GM12872 (cell line): ENCODE results near the gene AQP6.

ENCODE experiments used
- TF ChIP-seq, protein P1 (sequence below): IDR thresholded peaks from 3 replicates; pipeline ENCODE4 v1.5.1; 2011; ENCODE audit warnings: low read depth, mild to moderate bottlenecking, low read length, moderate library complexity; ENCODE audit not compliant: insufficient read depth

AQP6 gene

DNA sequence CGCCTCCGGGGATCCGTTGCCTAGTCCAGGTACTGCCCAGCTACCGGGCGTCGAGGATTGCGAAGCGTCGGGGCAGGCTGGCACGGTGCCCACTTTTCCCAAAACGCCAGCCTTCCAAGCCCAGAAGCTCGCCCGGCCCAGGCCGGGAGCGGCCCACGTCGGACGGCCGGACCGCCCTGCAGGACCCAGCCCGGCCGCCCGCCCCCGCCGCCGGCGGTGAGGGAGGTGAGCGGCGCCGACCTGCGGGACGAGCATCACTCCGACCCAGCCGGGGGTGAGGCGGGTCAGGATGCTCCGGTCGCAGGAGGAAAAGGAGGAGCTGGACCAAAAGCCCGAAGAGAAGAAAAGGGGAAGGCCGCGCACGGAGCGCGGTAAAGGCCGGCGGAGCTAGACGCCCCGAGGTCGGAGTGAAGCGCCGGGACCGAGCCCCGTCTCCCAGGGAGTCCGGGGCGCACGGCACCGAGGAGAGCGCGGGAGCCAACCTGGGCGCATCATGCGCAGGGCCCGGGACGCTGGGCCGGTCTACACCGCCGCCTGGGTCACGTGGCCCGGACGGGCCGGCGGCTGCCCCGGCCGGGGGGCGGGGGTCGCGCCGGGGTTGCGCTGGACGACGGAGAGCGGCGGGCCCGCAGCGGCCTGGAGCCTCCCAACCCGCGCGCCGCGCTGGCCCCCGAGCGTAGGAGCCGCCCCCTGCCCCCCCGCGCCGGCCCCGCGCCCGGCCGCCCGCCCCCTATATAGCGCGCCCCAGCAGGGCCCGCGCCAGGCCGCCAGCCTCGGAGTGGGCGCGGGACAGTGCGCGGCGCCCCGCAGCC, 11.4 kb upstream of the AQP6 start, which contains the start of gene AQP5:
Gene AQP5, plus strand, starts transcription at position 762 of the 812 bp plus-strand sequence. CDS start 146 bp downstream, outside the sequence.
- TF ChIP-seq, protein P1, sequence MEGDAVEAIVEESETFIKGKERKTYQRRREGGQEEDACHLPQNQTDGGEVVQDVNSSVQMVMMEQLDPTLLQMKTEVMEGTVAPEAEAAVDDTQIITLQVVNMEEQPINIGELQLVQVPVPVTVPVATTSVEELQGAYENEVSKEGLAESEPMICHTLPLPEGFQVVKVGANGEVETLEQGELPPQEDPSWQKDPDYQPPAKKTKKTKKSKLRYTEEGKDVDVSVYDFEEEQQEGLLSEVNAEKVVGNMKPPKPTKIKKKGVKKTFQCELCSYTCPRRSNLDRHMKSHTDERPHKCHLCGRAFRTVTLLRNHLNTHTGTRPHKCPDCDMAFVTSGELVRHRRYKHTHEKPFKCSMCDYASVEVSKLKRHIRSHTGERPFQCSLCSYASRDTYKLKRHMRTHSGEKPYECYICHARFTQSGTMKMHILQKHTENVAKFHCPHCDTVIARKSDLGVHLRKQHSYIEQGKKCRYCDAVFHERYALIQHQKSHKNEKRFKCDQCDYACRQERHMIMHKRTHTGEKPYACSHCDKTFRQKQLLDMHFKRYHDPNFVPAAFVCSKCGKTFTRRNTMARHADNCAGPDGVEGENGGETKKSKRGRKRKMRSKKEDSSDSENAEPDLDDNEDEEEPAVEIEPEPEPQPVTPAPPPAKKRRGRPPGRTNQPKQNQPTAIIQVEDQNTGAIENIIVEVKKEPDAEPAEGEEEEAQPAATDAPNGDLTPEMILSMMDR: no peak

DNA sequence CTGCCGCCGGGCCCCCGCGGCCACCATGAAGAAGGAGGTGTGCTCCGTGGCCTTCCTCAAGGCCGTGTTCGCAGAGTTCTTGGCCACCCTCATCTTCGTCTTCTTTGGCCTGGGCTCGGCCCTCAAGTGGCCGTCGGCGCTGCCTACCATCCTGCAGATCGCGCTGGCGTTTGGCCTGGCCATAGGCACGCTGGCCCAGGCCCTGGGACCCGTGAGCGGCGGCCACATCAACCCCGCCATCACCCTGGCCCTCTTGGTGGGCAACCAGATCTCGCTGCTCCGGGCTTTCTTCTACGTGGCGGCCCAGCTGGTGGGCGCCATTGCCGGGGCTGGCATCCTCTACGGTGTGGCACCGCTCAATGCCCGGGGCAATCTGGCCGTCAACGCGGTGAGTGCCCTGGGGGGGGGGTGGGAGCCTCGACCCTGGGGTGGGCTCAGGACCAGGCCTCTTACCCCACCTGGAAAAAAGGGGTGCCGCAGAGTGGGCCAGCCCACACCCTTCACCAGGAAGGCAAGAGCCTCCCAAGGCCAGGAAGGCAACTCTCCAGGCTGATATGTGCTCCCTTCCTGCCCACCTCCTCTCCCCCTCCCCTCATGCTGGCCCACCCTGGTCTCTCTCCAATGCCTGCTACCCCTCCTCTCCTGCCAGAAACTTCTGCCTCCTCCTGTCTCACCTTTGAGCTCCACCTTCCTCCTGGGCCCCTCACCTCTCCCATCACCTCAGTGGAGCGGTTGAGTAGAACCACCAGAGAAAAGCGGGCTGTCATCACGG, 10.6 kb upstream of the AQP6 start:
- TF ChIP-seq, protein P1: no peak

DNA sequence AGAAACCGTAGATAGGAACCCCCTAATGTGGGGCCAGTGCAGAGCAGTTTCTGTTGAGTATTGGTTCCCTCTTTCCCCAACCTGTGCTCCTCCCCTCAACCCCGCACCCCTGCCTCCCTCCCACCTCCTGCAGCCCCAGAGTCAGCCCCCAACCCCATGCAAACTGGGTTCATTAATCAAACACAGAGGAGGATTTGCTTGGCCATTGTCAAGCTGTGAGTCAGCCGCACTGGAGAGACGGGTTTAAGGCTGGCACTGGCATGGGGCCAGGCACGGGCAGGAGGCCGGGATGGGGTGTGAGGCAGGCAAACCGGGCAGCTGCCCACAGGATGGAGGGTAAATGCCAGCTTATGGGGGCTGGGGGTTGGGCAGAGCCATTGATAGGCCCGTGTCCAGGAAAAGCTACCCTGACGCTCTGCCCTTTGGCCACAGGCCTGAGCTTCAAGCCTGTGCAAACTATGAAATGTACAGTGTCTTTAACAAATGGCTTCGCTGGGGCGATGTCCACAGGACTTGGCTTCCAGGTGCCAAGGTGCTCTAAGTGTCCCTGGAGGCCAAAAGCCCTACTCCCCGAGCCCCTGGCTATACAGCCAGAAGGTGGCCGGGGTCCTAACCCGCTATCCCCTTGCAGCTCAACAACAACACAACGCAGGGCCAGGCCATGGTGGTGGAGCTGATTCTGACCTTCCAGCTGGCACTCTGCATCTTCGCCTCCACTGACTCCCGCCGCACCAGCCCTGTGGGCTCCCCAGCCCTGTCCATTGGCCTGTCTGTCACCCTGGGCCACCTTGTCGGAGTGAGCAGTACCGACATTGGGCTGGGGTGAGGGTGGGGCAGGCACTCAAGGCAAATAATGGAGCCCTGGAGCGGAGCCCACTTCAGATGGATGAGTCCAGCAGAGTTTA, 9.6 kb upstream of the AQP6 start:
- TF ChIP-seq, protein P1: no peak

DNA sequence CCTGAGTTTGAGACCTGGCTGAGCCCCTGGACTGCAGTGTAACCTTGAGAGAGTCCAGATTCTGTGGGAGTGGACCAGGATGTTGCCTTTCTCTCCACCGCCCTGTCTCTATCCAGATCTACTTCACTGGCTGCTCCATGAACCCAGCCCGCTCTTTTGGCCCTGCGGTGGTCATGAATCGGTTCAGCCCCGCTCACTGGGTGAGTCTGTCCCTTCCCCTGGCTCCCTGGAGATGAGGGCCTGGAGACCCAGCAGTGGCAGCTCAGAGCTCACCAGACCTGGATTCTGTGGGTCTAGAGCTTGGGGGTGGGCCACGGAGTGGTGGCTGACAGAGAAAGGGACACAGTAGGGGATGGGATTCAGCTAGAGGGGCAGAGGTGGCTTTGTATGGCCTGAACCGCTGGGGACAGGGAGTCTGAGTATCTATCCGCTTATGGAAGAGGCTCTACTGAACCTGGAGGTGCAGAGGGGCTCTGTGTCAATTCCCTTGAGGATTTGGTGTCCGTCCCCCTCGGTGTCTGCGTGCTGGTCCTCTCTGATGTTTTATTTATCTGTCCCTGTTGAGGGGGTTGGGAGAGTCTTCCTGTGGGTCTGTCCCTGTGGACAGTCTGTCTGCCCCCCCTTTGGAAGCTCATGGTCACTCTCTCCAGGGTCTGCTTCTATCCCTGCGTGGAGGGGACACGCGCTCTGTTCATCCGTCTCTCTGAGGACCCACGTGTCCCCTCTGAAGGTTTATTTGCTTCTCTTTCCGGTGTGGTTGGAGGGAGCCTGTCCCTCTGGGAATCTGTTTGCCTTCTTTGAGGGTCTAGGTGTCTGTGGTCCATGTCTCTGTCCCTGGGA, 8.6 kb upstream of the AQP6 start:
- TF ChIP-seq, protein P1: no peak

DNA sequence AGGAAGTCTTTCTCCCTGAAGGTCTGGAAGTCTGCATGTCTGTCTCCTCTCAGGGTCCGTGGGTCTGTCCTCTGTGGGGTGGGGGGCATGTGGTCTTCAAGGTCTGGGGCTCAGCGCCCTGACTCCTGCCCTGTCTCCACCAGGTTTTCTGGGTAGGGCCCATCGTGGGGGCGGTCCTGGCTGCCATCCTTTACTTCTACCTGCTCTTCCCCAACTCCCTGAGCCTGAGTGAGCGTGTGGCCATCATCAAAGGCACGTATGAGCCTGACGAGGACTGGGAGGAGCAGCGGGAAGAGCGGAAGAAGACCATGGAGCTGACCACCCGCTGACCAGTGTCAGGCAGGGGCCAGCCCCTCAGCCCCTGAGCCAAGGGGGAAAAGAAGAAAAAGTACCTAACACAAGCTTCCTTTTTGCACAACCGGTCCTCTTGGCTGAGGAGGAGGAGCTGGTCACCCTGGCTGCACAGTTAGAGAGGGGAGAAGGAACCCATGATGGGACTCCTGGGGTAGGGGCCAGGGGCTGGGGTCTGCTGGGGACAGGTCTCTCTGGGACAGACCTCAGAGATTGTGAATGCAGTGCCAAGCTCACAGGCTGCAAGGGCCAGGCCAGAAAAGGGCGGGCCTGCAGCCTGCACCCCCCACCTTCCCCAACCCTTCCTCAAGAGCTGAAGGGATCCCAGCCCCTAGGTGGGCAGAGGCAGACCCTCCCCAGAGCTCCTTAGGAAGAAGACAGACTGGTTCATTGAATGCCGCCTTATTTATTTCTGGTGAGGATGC, 7.7 kb upstream of the AQP6 start:
- TF ChIP-seq, protein P1: no peak

DNA sequence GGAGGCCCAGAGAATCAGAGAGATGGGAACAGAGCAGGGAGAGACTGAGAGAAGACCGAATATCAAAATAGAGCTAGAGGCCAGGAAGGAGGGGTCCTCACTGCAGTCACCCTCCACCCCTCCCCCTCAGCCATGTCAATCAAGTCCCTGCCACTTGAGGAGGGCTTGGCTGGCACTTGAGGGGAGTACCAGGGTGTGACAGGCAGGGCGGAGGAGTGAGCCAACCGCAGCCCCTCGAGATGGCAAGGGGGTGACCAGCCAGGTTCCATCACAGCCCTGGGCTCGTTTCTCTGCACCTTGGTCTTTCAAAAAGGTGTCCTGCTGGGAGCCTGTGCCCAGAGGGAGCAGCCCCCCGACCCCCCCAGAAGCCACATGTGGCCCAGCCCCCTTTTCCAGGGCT, 6.9 kb upstream of the AQP6 start:
- TF ChIP-seq, protein P1: no peak
